T-helper 2 cell treated with Interferon-gamma antibody and Interleukin-4, amounts not matched to agents 100 ng/mL and 5 ng/mL, for 36 hours (primary cell): ENCODE results near the gene GSPT2. TPM values are rescaled to one million over a fixed set of nuclear protein-coding genes. Genes with fewer than 3 reads are reported as not detected.
"Not testable (repeated sequence)": the region's sequence is repeated elsewhere in the genome, so short reads cannot be mapped to it uniquely, and the experiment has no call there.

Source experiments
- intact Hi-C: fragments of 100-400 bp; cut with micrococcal nuclease; formaldehyde crosslinking; loops from one replicate; pipeline ENCODE4 v1.15.1; 2023
- total RNA-seq: library from RNA; stranded (reverse); gene quantifications from 2 replicates; pipeline ENCODE4 v1.2.3, GENCODE V29; 2022

GSPT2 gene
- 12.4 and 13.2 TPM in 2 replicates for total RNA-seq

DNA sequence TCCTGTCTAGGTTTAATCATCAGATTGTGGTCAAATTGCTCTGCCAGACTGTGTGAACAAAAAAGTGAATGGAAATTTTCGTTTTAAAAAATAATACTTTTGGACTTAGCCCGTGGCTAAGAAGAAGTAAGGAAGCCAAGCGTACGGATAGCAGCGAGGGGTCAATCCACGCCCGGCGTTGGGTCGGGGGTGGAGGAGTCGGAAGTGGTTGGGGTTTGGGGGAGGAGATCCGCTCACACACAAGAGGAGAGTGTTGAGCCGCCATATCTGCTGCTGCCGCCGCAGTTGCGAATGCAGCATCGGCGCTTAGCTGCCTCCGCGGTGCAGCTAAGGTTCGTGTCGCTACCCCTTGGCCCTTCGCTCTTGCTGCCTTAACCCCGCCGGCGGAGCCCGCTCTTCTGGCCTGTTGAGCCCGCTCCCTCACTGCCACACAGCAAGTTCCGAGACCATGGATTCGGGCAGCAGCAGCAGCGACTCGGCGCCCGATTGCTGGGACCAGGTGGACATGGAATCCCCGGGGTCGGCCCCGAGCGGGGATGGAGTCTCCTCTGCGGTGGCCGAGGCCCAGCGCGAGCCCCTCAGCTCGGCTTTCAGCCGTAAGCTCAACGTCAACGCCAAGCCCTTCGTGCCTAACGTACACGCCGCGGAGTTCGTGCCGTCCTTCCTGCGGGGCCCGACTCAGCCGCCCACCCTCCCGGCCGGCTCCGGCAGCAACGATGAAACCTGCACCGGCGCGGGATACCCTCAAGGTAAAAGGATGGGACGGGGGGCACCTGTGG lies at the start of gene GSPT2:
Gene GSPT2 (plus strand): TSS at position 264 of the 779 bp plus-strand sequence. CDS start 185 bp downstream, at position 449.
- intact Hi-C loops: loop anchor here (2.0 kb wide), 1 partner anchor 59 kb away; no protein-coding TSS in a partner anchor

DNA sequence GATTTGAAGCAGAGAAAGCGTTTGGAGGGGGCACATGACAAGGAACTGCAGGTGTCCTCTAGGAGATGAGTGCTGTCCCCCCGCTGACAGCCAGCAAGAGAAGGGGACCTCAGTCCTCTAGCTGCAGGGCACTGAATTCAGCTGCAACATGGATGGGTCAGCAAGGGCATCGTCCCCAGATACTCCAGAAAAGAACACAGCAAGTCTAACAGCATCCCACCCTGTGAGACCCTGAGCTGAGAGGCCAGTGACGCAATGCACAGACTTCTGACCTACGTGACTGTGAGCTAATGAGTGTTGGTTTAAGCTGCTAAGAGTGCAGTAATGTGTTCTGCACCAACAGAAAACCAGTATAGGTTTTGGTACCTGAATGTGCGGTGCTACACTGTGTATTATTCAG lies 49.0 kb upstream of the GSPT2 start:
- intact Hi-C loops: no loop called here

GRCh38 chrX:51697397-51697796 lies 45.8 kb upstream of the GSPT2 start:
- intact Hi-C loops: no loop called here

GRCh38 chrX:51710277-51711164 lies 32.7 kb upstream of the GSPT2 start, which contains the start of gene CENPVL1:
CENPVL1 (plus strand) TSS chrX:51710512; CDS start chrX:51710512, 0 bp downstream.
- intact Hi-C loops: not testable (repeated sequence)

DNA sequence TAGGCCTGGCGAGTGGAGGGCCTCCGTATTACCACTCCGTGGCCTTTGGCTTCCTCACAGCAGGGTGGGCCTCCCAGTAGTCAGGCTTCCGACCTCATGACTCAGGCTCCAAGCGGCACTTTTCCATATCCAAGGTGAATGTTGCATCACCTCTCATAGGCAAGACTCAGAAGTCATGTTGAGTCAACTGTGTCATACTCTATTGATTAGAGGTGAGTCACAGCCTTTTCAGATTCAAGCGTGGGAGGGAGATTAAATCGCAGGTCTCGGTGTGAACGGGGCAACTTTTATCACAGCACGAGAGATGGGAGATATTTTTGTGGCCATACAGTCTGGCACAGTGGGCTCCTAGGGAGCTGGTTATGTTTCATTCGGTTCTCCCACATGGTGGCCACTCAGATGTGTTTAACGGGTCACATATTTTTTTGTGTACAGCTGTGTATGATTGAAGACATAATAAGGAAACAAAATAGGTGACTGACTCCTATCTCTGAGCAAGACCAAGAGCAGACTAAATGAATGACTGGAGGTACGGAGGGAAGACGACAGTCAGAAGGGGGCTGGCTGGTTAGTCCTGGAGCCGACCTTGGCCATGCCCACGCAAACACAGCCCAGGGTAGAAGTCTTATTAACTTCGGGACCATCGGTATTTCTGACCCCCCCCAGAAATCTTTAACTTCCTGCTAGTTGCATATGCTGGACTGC lies 30.1 kb upstream of the GSPT2 start:
- intact Hi-C loops: not testable (repeated sequence)

GRCh38 chrX:51728202-51728601 lies 15.0 kb upstream of the GSPT2 start:
- intact Hi-C loops: no loop called here

DNA sequence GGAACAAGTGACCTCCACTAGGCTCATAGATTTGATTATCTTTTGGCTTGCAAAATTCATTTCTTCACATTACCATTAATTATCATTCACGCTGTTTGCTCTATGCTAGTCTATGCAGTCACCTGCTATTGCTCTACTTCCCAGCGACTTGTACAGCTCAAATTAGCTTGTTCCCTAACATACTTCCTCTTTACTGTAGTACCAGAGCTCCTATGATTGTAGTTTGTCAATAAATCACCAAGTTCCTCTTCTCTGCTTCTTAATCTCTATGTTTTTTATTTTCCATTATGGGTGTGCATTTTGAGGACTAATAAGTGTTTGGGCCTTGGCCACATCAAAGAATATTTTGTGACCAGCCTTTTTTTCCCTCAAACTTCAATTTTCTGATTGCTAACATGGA lies 6.2 kb upstream of the GSPT2 start:
- intact Hi-C loops: no loop called here

- intact Hi-C loops: loop anchor here (2.0 kb wide), 1 partner anchor 60 kb away; no protein-coding TSS in a partner anchor
Observed at GRCh38 chrX:51742586-51742985, 656 bp upstream of the GSPT2 start.

GRCh38 chrX:51747671-51748070 lies 4.4 kb downstream of the GSPT2 start:
- intact Hi-C loops: no loop called here

GRCh38 chrX:51759055-51759839 lies 16.0 kb downstream of the GSPT2 start:
- intact Hi-C loops: no loop called here

- intact Hi-C loops: no loop called here
Observed at GRCh38 chrX:51760657-51761056, 17.4 kb downstream of the GSPT2 start.

GRCh38 chrX:51766546-51766945 lies 23.3 kb downstream of the GSPT2 start:
- intact Hi-C loops: no loop called here

DNA sequence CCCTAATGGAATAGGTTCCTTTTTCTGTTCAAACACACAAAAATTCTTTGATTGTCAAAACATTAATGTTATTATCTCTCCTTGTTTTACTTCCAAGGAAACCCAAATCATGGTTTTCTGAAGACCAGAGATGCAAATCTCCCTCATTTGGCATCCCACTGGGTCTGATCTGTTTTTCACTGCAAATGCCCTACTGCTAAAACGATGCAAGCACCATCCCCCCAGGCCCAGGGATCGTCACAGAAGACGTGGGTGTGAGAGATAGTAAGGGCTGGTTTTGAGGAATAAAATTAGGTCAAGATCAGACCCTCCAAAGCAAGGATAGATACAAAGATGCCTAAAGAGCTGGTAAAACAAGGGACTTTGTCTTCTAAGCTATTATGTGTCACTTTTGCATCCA lies 33.6 kb downstream of the GSPT2 start:
- intact Hi-C loops: no loop called here

DNA sequence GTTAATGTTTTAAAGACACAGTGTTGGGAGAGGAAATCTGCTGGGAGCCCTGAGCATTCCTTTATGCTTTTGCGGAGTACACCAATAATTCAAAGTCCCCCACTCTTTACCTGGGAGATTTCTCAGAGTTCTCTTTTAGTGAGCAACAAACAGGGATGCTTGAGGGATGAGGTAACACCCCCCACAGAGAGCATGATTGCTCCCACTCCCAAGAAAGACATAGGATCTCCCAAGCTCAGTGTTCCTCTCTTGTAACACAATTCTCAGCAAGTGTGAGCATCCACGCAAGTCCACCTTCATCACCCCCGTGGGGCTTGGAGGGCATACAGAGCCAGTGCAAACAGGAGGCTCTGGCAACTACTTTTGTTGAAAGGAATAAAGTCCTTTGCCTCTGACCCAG lies 36.1 kb downstream of the GSPT2 start:
- intact Hi-C loops: no loop called here

- intact Hi-C loops: no loop called here
Observed at GRCh38 chrX:51795136-51795535, 51.9 kb downstream of the GSPT2 start.

Other genes with a start within 250 kb of the GSPT2 start
- gene NUDT11, start 246.8 kb upstream of the GSPT2 start, total RNA-seq: 1.6 and 2.1 TPM in 2 replicates
- not detected in 2 replicates for gene CENPVL3, start 124.5 kb upstream of the GSPT2 start, total RNA-seq
- not detected in 2 replicates for gene CENPVL2, start 60.6 kb upstream of the GSPT2 start, total RNA-seq
- gene CENPVL1, start 32.9 kb upstream of the GSPT2 start, total RNA-seq: not detected in 2 replicates
- gene MAGED1, start 150.2 kb downstream of the GSPT2 start, total RNA-seq: 36.9 and 42.0 TPM in 2 replicates